ES-I3 (cell line): ENCODE results near the gene GLUD2.
"Not testable (repeated sequence)": the region's sequence is repeated elsewhere in the genome, so short reads cannot be mapped to it uniquely, and the experiment has no call there.

ENCODE experiments used
- H3K36me3 ChIP-seq: 2 replicates; pipeline ENCODE4 v1.6.1; 2013; ENCODE audit warnings: mild to moderate bottlenecking, low read length, control low read depth, moderate library complexity; ENCODE audit not compliant: insufficient read depth
- H3K4me1 ChIP-seq: 2 replicates; pipeline ENCODE4 v1.6.1; 2013; ENCODE audit warnings: mild to moderate bottlenecking, control low read depth, low read length; ENCODE audit not compliant: insufficient read depth
- H3K9ac ChIP-seq: 2 replicates; pipeline ENCODE4 v1.6.1; 2013; ENCODE audit warnings: low read depth, mild to moderate bottlenecking, low read length, moderate library complexity
- H3K9me3 ChIP-seq: 2 replicates; pipeline ENCODE4 v1.6.1; 2013; ENCODE audit warnings: mild to moderate bottlenecking, low read length, moderate library complexity; ENCODE audit not compliant: control insufficient read depth, insufficient read depth

The GLUD2 gene

DNA sequence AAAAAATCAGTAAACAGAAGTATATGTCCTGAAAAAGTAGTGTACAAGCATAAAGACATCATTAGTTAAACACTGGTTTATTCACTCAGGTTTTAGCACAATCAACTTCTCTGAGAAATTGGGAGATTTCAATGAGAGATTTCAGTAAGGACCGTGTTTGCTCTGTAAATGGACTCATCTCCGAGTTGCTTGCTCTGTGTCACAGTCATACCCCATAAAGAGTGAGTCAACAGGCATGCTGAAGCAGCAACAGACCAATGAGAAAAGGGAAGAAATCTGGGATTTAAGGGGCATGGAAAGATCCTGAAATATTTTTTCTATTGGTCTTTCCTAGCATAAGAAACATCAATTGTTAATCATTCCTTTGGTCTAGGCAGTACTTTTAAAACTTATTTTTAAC, 4.7 kb downstream of the GLUD2 start:
- no peak overlapping the region for H3K9ac ChIP-seq
- H3K9me3 ChIP-seq = no peaks in the 10 kb centered on the region
- H3K4me1 ChIP-seq = no peaks in the 10 kb centered on the region
- no peaks in the 10 kb centered on the region for H3K36me3 ChIP-seq

DNA sequence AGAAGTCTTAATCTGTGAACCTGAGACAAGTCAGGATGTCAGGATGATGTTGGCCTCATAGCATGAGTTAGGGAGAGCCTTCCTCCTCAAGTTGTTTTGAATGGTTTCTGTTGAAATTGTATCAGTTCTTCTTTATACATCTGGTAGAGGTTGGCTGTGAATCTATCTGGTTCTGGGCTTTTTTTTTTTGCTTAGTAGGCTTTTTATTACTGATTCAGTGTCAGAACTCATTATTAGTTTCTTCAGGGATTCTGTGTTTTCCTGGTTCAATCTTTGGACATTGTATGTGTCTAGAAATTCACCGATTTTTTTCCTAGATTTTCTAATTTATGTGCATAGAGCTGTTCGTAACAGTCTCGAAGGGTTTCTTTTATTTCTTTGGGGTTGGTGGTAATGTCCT, 14.9 kb downstream of the GLUD2 start:
- no peak overlapping the region for H3K9ac ChIP-seq
- H3K9me3 ChIP-seq = no peaks in the 10 kb centered on the region; the same call in 1 of the 2 replicates
- H3K36me3 ChIP-seq = no peaks in the 10 kb centered on the region
- H3K4me1 ChIP-seq = no peaks in the 10 kb centered on the region

DNA sequence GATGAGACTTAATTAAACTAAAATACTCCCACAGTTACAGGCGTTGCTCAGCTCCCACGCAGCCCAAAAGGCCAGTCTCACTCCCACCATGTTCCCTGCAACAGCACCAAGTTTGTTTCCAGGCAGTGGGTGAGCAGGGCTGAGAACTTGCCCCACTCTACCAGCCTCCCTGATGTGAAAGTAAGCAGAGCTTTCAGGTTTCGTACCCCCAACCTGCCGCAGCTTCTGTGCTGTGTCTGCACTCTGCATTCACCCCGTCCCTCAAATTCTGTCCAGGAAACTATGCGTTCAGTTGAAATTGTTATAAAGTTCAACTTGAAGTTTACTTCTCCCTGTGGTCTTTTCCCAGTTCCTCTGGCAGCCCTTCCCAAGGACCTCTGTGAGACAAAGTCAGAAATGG, 17.2 kb downstream of the GLUD2 start:
- Histone ChIP-seq H3K4me1 (no peaks in the 10 kb centered on the region), H3K36me3 (no peaks in the 10 kb centered on the region), H3K9me3 (no peaks in the 10 kb centered on the region; the same call in 1 of the 2 replicates), H3K9ac (no peak overlapping the region)

DNA sequence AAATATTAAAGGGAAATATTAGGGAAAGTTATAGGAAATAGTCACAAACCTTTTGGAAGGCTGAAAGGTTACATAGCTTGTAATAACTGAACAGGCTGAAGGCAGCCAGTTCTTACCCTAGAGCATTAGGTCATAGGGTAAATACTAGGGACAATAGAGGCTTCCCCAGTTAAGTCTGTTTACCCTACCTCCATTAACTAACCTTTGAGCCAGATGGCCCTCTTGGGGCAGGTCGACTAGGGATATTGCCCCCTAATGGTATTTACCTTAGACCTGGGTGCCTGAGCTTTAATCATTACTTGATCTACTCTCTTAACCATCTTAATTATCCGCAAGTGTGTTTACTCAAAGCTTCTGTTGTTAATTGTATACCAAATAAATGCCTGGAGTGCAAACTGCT, 36.8 kb downstream of the GLUD2 start:
- H3K4me1 ChIP-seq, H3K36me3 ChIP-seq, H3K9me3 ChIP-seq, H3K9ac ChIP-seq: not testable (repeated sequence)

DNA sequence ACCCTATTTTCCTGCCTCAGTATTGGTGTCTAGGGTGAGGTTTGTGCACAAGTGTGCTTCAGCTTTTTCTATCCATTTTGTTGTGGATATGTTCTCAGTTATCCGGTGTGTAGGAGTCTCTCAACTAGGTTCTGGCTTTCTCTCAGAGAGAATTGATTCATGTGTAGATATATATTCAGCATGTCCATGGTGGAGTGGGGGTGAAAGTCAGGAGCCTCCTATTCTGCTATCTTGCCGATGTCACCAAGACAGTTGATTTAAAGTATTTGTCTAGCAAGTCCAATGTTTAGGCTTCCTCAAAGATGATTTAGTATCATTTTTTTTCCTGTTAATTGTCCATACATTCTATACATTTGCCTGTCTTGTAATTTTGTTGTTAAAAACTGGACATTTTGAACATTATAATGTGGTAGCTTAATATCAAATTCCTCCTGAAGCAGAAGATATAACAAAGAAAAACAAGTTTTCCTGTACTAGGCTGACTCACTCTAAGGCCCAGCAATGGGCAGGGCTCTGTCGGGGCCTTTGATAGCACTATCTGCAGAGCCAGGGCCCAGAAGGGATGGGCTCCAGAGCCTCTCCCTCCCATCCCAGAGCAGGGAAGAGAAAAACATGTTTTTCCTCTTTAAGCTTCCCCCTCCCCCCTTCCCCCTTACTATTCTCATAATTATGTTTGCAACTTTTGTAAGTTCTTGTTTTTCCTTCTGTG, 37.6 kb downstream of the GLUD2 start:
- no peak overlapping the region for H3K9ac ChIP-seq
- 0 out of 2 replicates have a peak, but pooled peaks cover 3% of the 10 kb centered on the region for H3K4me1 ChIP-seq
- H3K9me3 ChIP-seq = no peaks in the 10 kb centered on the region
- H3K36me3 ChIP-seq = no peaks in the 10 kb centered on the region

DNA sequence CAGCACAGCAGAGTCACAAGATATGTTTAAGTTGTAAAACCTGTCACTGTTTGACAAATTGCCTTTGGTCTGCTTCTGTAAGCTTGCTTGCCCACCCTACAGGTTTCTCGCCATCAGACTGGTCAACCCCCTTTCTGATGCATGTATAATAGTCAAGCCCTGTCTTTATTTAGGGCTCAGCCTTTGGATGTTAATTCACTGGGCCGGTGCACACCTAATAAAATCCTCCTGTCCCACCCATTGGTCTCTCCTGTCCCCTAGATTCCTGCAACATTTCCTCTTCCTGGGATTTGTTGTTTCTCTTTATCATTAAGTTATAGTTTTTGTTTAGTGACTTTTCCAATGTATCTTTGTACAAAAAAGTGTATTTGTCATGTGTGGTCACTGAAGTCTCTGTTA, 38.2 kb downstream of the GLUD2 start:
- Histone ChIP-seq H3K4me1 (0 out of 2 replicates have a peak, but pooled peaks cover 3% of the 10 kb centered on the region), H3K9me3 (no peaks in the 10 kb centered on the region), H3K36me3 (no peaks in the 10 kb centered on the region), H3K9ac (no peak overlapping the region)

DNA sequence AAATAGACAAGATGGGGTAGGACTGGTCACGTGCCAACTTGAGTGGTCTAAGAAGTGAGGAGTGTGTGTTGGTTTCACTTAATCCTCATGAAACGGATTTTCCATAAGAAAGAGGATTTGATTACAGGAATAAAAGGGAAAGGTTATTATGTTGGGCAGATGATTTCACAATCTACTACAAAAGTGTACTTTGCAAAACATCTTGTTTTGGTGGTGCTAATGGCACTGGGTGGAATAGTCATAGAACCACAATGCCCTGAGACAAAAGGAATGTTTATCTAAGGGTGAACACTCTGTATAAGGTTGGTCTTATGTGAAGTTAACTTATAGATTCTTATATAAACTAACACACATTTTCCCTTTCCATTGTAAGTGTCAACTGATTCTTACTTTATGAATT, 45.6 kb downstream of the GLUD2 start:
- H3K9ac ChIP-seq = no peak overlapping the region
- H3K9me3 ChIP-seq = no peaks in the 10 kb centered on the region
- no peaks in the 10 kb centered on the region for H3K36me3 ChIP-seq
- no peaks in the 10 kb centered on the region for H3K4me1 ChIP-seq
